ENCODE measurements around the gene NOTCH1.

DNA sequence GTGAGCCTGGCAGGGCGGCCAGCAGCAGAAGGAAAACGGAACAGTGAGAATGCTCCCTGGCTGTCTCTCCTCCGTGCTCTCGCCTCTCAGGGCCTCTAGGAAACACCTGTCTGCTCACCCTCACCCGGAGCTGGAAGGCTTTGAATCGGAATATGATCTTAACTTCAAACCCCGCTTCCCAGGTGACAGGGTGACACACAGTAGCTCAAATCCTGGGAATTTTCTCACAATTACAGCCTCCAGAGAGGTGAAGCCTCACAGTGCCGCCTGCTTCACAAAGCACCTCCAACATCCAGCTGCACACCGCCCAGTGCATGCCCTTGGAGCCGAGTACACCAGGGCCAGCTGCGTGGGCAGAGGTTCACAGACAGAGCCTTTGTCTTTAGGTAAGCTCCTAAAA, 75.5 kb downstream of the NOTCH1 start:
- TF ChIP-seq, protein P1, sequence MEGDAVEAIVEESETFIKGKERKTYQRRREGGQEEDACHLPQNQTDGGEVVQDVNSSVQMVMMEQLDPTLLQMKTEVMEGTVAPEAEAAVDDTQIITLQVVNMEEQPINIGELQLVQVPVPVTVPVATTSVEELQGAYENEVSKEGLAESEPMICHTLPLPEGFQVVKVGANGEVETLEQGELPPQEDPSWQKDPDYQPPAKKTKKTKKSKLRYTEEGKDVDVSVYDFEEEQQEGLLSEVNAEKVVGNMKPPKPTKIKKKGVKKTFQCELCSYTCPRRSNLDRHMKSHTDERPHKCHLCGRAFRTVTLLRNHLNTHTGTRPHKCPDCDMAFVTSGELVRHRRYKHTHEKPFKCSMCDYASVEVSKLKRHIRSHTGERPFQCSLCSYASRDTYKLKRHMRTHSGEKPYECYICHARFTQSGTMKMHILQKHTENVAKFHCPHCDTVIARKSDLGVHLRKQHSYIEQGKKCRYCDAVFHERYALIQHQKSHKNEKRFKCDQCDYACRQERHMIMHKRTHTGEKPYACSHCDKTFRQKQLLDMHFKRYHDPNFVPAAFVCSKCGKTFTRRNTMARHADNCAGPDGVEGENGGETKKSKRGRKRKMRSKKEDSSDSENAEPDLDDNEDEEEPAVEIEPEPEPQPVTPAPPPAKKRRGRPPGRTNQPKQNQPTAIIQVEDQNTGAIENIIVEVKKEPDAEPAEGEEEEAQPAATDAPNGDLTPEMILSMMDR (conservative IDR thresholded peaks at IDR 0.05; ENCODE audit: low read length) = no peak
- no peak for TF ChIP-seq EZH2phosphoT487 (IDR thresholded peaks at IDR 0.05; ENCODE audit: borderline replicate concordance, low read depth, low read length)
